Measurements from ENCODE around the gene CNKSR1. TPM values are rescaled to one million over a fixed set of nuclear protein-coding genes. Genes with fewer than 3 reads are reported as not detected.

CNKSR1 gene
- polyA plus RNA-seq, 1 of the 3 experiments (the other 2 are of a cell fraction): 0.49 TPM

GRCh38 chr1:26130695-26131094, 46.6 kb upstream of the CNKSR1 start:
- Histone ChIP-seq H3K4me2 (no peak overlapping the region), H3K4me1 (ENCODE audit: control insufficient read depth in 1 of 2, insufficient read depth in 2 of 2, low read depth in 1 of 2, low read length in 1 of 2) (0 out of 4 replicates have a peak, but pooled peaks cover 0 to 4% of the 10 kb centered on the region in 2 experiments), H3K36me3 (replicated peaks in 1 of 2; ENCODE audit: control insufficient read depth in 1 of 2, insufficient read depth in 2 of 2, low read length in 1 of 2) (no peaks in the 10 kb centered on the region), H3K9ac (no peak overlapping the region), H3K27ac (ENCODE audit: low read depth in 2 of 2, low read length in 1 of 2) (no peak overlapping the region), H3K27me3 (ENCODE audit: insufficient read depth) (no peaks in the 10 kb centered on the region), H3K79me2 (ENCODE audit: insufficient read depth) (no peaks in the 10 kb centered on the region), H4K20me1 (ENCODE audit: insufficient read depth) (no peaks in the 10 kb centered on the region), H2AFZ (ENCODE audit: low read depth) (no peak overlapping the region), H3K9me3 (no peaks in the 10 kb centered on the region), H3K4me3 (ENCODE audit: low read depth in 2 of 2, low read length in 1 of 2) (no peak overlapping the region), H3K9me2 (no peaks in the 10 kb centered on the region), H3F3A (replicated peaks; ENCODE audit: insufficient read depth) (no peaks in the 10 kb centered on the region)
- ChIA-PET CTCF (interaction anchor here (0.8 to 11.3 kb wide), 3 partner anchors 8 to 31 kb away, joined by 4 to 91 read pairs (median 5); no protein-coding TSS in a partner anchor), POLR2A (no interaction called here)
- 78% methylated on average over 1 of the region's 1 CpG for WGBS (ENCODE audit: low lambda C conversion rate)
- TF ChIP-seq IRF3 (IDR thresholded peaks at IDR 0.05; ENCODE audit: low read depth, low read length) (no peak), EZH2phosphoT487 (IDR thresholded peaks at IDR 0.05; ENCODE audit: borderline replicate concordance, low read depth) (no peak), MEF2A (IDR thresholded peaks at IDR 0.05; ENCODE audit: borderline replicate concordance, low read depth) (no peak)
- TF ChIP-seq, protein P1, sequence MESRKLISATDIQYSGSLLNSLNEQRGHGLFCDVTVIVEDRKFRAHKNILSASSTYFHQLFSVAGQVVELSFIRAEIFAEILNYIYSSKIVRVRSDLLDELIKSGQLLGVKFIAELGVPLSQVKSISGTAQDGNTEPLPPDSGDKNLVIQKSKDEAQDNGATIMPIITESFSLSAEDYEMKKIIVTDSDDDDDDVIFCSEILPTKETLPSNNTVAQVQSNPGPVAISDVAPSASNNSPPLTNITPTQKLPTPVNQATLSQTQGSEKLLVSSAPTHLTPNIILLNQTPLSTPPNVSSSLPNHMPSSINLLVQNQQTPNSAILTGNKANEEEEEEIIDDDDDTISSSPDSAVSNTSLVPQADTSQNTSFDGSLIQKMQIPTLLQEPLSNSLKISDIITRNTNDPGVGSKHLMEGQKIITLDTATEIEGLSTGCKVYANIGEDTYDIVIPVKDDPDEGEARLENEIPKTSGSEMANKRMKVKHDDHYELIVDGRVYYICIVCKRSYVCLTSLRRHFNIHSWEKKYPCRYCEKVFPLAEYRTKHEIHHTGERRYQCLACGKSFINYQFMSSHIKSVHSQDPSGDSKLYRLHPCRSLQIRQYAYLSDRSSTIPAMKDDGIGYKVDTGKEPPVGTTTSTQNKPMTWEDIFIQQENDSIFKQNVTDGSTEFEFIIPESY (IDR thresholded peaks at IDR 0.05; ENCODE audit: borderline replicate concordance, low read depth): no peak
- no peak for DNase-seq

DNA sequence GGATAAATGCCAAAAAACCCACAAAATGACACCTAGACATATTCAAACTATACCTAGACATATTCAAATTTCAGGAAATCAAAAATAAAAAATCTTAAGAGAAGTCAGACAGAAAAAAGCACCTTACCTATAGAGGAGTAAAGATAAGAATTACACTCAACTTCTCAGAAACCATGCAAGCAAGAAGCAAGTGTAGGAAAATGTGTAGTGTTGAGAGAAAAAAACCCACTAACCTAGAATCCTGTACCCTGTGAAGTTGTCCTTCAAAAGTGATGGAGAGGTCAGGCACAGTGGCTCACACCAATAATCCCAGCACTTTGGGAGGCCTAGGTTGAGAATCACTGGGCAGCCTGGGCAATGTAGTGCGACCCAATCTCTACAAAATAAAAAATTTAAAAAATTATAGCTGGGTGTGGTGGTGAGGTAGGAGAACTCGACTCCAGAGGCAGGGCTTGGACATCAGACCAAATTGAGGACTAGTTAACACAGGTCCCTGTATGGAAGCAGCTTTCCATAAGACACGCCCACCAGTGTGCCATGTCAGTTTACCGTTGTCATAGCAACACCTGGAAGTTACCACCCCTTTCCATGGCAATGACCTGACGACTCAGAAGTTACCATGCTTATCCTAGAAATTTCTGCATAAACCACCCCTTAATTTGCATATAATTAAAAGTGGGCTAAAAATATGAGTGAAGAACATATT, 45.0 kb upstream of the CNKSR1 start:
- H3K4me3 ChIP-seq (ENCODE audit: low read depth in 2 of 2, low read length in 1 of 2): no peak overlapping the region
- no peak overlapping the region for H3K9ac ChIP-seq
- no peaks in the 10 kb centered on the region for H3K36me3 ChIP-seq (replicated peaks in 1 of 2; ENCODE audit: control insufficient read depth in 1 of 2, insufficient read depth in 2 of 2, low read length in 1 of 2)
- no peaks in the 10 kb centered on the region for H4K20me1 ChIP-seq (ENCODE audit: insufficient read depth)
- 52% methylated on average over 5 of the region's 5 CpGs for WGBS (ENCODE audit: low lambda C conversion rate)
- DNase-seq: no peak
- POLR2A ChIA-PET: no interaction called here
- no peaks in the 10 kb centered on the region for H3K4me1 ChIP-seq (ENCODE audit: control insufficient read depth in 1 of 2, insufficient read depth in 2 of 2, low read depth in 1 of 2, low read length in 1 of 2)
- H3K4me2 ChIP-seq: no peak overlapping the region
- H3K27ac ChIP-seq (ENCODE audit: low read depth in 2 of 2, low read length in 1 of 2): no peak overlapping the region
- no peaks in the 10 kb centered on the region for H3K9me3 ChIP-seq
- no peaks in the 10 kb centered on the region for H3K27me3 ChIP-seq (ENCODE audit: insufficient read depth)
- no peak overlapping the region for H2AFZ ChIP-seq (ENCODE audit: low read depth)
- H3K9me2 ChIP-seq: no peaks in the 10 kb centered on the region
- no peaks in the 10 kb centered on the region for H3K79me2 ChIP-seq (ENCODE audit: insufficient read depth)
- no peaks in the 10 kb centered on the region for H3F3A ChIP-seq (replicated peaks; ENCODE audit: insufficient read depth)
- CTCF ChIA-PET: interaction anchor here (0.7 to 11.3 kb wide), 5 partner anchors 13 to 31 kb away, joined by 3 to 91 read pairs (median 3); no protein-coding TSS in a partner anchor
- TF ChIP-seq, protein P2, sequence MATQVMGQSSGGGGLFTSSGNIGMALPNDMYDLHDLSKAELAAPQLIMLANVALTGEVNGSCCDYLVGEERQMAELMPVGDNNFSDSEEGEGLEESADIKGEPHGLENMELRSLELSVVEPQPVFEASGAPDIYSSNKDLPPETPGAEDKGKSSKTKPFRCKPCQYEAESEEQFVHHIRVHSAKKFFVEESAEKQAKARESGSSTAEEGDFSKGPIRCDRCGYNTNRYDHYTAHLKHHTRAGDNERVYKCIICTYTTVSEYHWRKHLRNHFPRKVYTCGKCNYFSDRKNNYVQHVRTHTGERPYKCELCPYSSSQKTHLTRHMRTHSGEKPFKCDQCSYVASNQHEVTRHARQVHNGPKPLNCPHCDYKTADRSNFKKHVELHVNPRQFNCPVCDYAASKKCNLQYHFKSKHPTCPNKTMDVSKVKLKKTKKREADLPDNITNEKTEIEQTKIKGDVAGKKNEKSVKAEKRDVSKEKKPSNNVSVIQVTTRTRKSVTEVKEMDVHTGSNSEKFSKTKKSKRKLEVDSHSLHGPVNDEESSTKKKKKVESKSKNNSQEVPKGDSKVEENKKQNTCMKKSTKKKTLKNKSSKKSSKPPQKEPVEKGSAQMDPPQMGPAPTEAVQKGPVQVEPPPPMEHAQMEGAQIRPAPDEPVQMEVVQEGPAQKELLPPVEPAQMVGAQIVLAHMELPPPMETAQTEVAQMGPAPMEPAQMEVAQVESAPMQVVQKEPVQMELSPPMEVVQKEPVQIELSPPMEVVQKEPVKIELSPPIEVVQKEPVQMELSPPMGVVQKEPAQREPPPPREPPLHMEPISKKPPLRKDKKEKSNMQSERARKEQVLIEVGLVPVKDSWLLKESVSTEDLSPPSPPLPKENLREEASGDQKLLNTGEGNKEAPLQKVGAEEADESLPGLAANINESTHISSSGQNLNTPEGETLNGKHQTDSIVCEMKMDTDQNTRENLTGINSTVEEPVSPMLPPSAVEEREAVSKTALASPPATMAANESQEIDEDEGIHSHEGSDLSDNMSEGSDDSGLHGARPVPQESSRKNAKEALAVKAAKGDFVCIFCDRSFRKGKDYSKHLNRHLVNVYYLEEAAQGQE (IDR thresholded peaks at IDR 0.05; ENCODE audit: low read depth, low read length): no peak
- no peak for TF ChIP-seq CTCF (IDR thresholded peaks at IDR 0.05)
- TF ChIP-seq TAF1 (IDR thresholded peaks at IDR 0.05; ENCODE audit: borderline replicate concordance, low read depth, low read length): no peak
- no peak for TF ChIP-seq EP300 (IDR thresholded peaks at IDR 0.05; ENCODE audit: borderline replicate concordance in 1 of 2, low read depth in 1 of 2, low read length in 1 of 2)
- no peak for TF ChIP-seq RCOR1 (IDR thresholded peaks at IDR 0.05; ENCODE audit: low read length)
- no peak for TF ChIP-seq POLR2AphosphoS5 (IDR thresholded peaks at IDR 0.05; ENCODE audit: low read depth, low read length)
- TF ChIP-seq, protein P3, sequence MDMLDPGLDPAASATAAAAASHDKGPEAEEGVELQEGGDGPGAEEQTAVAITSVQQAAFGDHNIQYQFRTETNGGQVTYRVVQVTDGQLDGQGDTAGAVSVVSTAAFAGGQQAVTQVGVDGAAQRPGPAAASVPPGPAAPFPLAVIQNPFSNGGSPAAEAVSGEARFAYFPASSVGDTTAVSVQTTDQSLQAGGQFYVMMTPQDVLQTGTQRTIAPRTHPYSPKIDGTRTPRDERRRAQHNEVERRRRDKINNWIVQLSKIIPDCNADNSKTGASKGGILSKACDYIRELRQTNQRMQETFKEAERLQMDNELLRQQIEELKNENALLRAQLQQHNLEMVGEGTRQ (IDR thresholded peaks at IDR 0.05; ENCODE audit: borderline replicate concordance, low read depth, low read length): no peak
- no peak for TF ChIP-seq EZH2phosphoT487 (IDR thresholded peaks at IDR 0.05; ENCODE audit: borderline replicate concordance, low read depth)
- no peak for TF ChIP-seq GATA2 (CRISPR knock-in tag; IDR thresholded peaks at IDR 0.05)
- TF ChIP-seq FOXJ3 (CRISPR knock-in tag; IDR thresholded peaks at IDR 0.05): no peak
- TF ChIP-seq SIN3A (IDR thresholded peaks at IDR 0.05; ENCODE audit: borderline replicate concordance, low read depth, low read length): no peak
- TF ChIP-seq ELF1 (IDR thresholded peaks at IDR 0.05): no peak
- no peak for TF ChIP-seq RXRA (IDR thresholded peaks at IDR 0.05; ENCODE audit: borderline replicate concordance, low read depth)
